ENCODE data around the gene KLHL30.

GRCh38 chr2:238128061-238128440, 10.4 kb upstream of the KLHL30 start:
- TF ChIP-seq CTCF (IDR thresholded peaks at IDR 0.05) = no peak
- no peak for TF ChIP-seq POLR2A (IDR thresholded peaks at IDR 0.05)
